Left lung (tissue), 10 donors: ENCODE measurements around the gene ZNF319. TPM values are rescaled to one million over a fixed set of nuclear protein-coding genes. Genes with fewer than 3 reads are reported as not detected.
A peak's percentile ranks its signal among the peaks of the same experiment; 100 is the strongest.

ENCODE experiments used
- ATAC-seq: fragments of 200-7000 bp; cut with Tn5 transposase; one replicate; pipeline ENCODE4 v1.9.1; 2020; ENCODE audit warnings: moderate library complexity
- DNase-seq, 4 donors: peaks; one replicate each; pipeline ENCODE4 v3.0.0-alpha.2; 2013 to 2020
- H3K27ac ChIP-seq, 2 donors: fragments of 200-600 bp; sonication (generic) in 1 of 2; one replicate each; pipeline versions ENCODE4 v1.5.0 to v1.8.0; 2020 to 2021
- H3K27me3 ChIP-seq, 2 donors: fragments of 200-600 bp; sonication (generic) in 1 of 2; one replicate each; pipeline versions ENCODE4 v1.5.0 to v1.8.0; 2020 to 2021
- H3K36me3 ChIP-seq, 2 donors: fragments of 200-600 bp; sonication (generic) in 1 of 2; one replicate each; pipeline versions ENCODE4 v1.5.0 to v1.8.0; 2020 to 2021
- H3K4me1 ChIP-seq, 2 donors: fragments of 200-600 bp; one replicate each; pipeline ENCODE4 v1.8.0; 2021
- H3K4me3 ChIP-seq, 2 donors: fragments of 200-600 bp; sonication (generic) in 1 of 2; one replicate each; pipeline versions ENCODE4 v1.5.0 to v1.8.0; 2020 to 2021; ENCODE audit warnings: mild to moderate bottlenecking in 1 of 2
- H3K9me3 ChIP-seq, 2 donors: fragments of 200-600 bp; sonication (generic) in 1 of 2; one replicate each; pipeline versions ENCODE4 v1.5.0 to v1.8.0; 2020 to 2021
- CTCF ChIP-seq, 2 donors: fragments of 200-600 bp; sonication (generic) in 1 of 2; IDR thresholded peaks; one replicate each; pipeline versions ENCODE4 v1.5.0 to v1.8.0; 2021; ENCODE audit warnings: antibody characterized with exemption in 2 of 2
- intact Hi-C, 2 donors: fragments of 100-400 bp; cut with DNase I; formaldehyde crosslinking; loops; one replicate each; pipeline versions ENCODE4 v1.11.2 to v1.14.2; 2022
- polyA plus RNA-seq, 6 donors: library from polyadenylated mRNA; unstranded; fragments of 120-200 nt; gene quantifications; one replicate each; pipeline ENCODE4 v1.2.1, GENCODE V29; 2013; ENCODE audit not compliant: insufficient read length in 6 of 6
- total RNA-seq, 2 donors: library from RNA; stranded (reverse); fragmentation: NEBNext Ultra II Directional; extraction: Animal tissue kit (Norgen Biotek cat#: 25700); gene quantifications; one replicate each; pipeline ENCODE4 v1.2.1, GENCODE V29; 2021
- donor health status: DM: no; HTN: yes; CAD: no.
- donor health status: DM: no; HTN: no; CAD: no.

Gene ZNF319
- total and polyA plus RNA-seq, 8 donors = 7.8 to 12.0 (median 10.7) TPM

- DNase-seq = peak in 2 of 4 donors; percentile 43 to 49
- intact Hi-C loops = no loop called here
- H3K27ac ChIP-seq = peak overlapping the region in 1 of 2 donors; percentile 42
- no peak for ATAC-seq
- H3K27me3 ChIP-seq = no peaks in the 10 kb centered on the region
- peaks cover 3 to 5% of the 10 kb centered on the region in 2 donors for H3K4me1 ChIP-seq
- no peaks in the 10 kb centered on the region for H3K9me3 ChIP-seq
- H3K36me3 ChIP-seq = peaks cover 0 to 16% of the 10 kb centered on the region in 2 donors
- no peak overlapping the region for H3K4me3 ChIP-seq
- no peak for TF ChIP-seq CTCF (IDR thresholded peaks at IDR 0.05)
Measured at GRCh38 chr16:58047557-58048348, 47.3 kb upstream of the ZNF319 start.

- Histone ChIP-seq H3K27me3 (no peaks in the 10 kb centered on the region), H3K4me3 (no peak overlapping the region), H3K36me3 (peaks cover 0 to 24% of the 10 kb centered on the region in 2 donors), H3K9me3 (no peaks in the 10 kb centered on the region), H3K4me1 (peaks cover 3 to 5% of the 10 kb centered on the region in 2 donors), H3K27ac (no peak overlapping the region)
- ATAC-seq (peak; percentile 19), DNase-seq (peak in 1 of 4 donors; percentile 28)
- TF ChIP-seq CTCF (IDR thresholded peaks at IDR 0.05) = no peak
- intact Hi-C loops = no loop called here
Measured at GRCh38 chr16:58046936-58047335, 46.5 kb upstream of the ZNF319 start.

GRCh38 chr16:58046054-58046881 lies 45.8 kb upstream of the ZNF319 start:
- peak in 1 of 4 donors; percentile 54 for DNase-seq
- Histone ChIP-seq H3K9me3 (no peaks in the 10 kb centered on the region), H3K27ac (no peak overlapping the region), H3K4me3 (no peak overlapping the region), H3K4me1 (peaks cover 3 to 5% of the 10 kb centered on the region in 2 donors), H3K36me3 (peaks cover 0 to 31% of the 10 kb centered on the region in 2 donors), H3K27me3 (no peaks in the 10 kb centered on the region)
- no peak for TF ChIP-seq CTCF (IDR thresholded peaks at IDR 0.05)
- intact Hi-C loops = no loop called here
- ATAC-seq = peak; percentile 13

- Histone ChIP-seq H3K4me3 (no peak overlapping the region), H3K27me3 (no peaks in the 10 kb centered on the region), H3K4me1 (peaks cover 3 to 5% of the 10 kb centered on the region in 2 donors), H3K36me3 (peaks cover 0 to 42% of the 10 kb centered on the region in 2 donors), H3K9me3 (no peaks in the 10 kb centered on the region), H3K27ac (no peak overlapping the region)
- intact Hi-C loops = no loop called here
- DNase-seq = peak in 1 of 4 donors; percentile 68
- ATAC-seq = no peak
- no peak for TF ChIP-seq CTCF (IDR thresholded peaks at IDR 0.05)
Measured at GRCh38 chr16:58045096-58045495, 44.6 kb upstream of the ZNF319 start.
